Mesenteric fat pad (tissue), 1 donor: Measurements from ENCODE around the gene PRKCZ. TPM values are rescaled to one million over a fixed set of nuclear protein-coding genes. Genes with fewer than 3 reads are reported as not detected.

Source experiments
- total RNA-seq: library from RNA; stranded (reverse); fragmentation: NEBNext Ultra II Directional; extraction: Animal tissue kit (Norgen Biotek cat#: 25700); gene quantifications from one replicate; pipeline ENCODE4 v1.2.1, GENCODE V29; 2021
- donor health status: DM: yes; HTN: yes; CAD: no.

Gene PRKCZ
- total RNA-seq, 1 donor from 2014 or later = 1.4 TPM

Other genes with a start within 250 kb of the PRKCZ start
- gene GNB1, start 159.3 kb upstream of the PRKCZ start, total RNA-seq = 318 TPM
- gene CALML6, start 135.2 kb upstream of the PRKCZ start, total RNA-seq = 0.26 TPM
- 1.5 TPM for gene TMEM52, start 131.1 kb upstream of the PRKCZ start, total RNA-seq
- not detected for gene CFAP74, start 46.6 kb upstream of the PRKCZ start, total RNA-seq
- gene GABRD, start 31.1 kb upstream of the PRKCZ start, total RNA-seq = not detected
- 42.6 TPM for gene FAAP20, start 144.4 kb downstream of the PRKCZ start, total RNA-seq
- 101 TPM for gene SKI, start 177.9 kb downstream of the PRKCZ start, total RNA-seq